GM15510 (cell line): Measurements from ENCODE around the gene TMEM272.

Experiments used
- POLR2A ChIP-seq: IDR thresholded peaks from 3 replicates; pipeline ENCODE4 v1.6.1; 2011; ENCODE audit warnings: borderline replicate concordance; ENCODE audit not compliant: insufficient read length; ENCODE audit errors: extremely low read depth

The TMEM272 gene

DNA sequence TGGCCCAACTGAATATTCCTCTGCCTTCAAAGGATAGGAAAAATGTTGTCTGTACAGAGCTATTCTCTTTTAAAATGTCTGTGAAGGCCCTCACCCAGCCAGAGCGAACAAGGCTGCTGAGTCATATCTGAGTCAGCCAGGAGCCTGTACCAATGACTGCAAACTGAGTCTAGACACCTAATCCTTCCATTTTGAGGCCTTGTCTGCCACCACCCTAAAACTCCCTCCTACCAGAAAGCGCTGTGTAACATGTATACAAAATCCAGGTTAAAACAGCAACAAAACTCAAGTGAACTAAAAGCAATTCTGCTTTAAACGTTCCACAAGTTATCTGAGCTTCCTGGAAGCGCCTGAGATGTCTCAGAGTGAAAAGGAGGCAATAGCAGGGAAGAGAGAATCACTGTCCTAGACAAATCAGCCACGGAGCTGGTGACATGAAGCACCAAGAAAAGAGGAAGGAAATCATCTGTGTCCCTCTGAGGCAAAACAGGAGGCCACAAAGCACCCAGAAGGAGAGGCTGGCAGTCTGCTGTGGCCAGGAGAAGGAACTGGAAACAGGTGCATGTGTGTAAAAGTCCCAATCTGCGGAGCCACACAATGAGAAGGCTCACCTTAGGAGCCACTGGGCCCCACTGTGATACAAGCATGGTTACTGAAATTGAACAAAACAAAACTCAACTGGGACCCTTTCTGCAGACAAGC is 51.3 kb downstream of the TMEM272 start:
- TF ChIP-seq POLR2A = no peak

- TF ChIP-seq POLR2A = no peak
These were observed 58.3 kb downstream of the TMEM272 start for GRCh38 chr13:51786425-51787265.

DNA sequence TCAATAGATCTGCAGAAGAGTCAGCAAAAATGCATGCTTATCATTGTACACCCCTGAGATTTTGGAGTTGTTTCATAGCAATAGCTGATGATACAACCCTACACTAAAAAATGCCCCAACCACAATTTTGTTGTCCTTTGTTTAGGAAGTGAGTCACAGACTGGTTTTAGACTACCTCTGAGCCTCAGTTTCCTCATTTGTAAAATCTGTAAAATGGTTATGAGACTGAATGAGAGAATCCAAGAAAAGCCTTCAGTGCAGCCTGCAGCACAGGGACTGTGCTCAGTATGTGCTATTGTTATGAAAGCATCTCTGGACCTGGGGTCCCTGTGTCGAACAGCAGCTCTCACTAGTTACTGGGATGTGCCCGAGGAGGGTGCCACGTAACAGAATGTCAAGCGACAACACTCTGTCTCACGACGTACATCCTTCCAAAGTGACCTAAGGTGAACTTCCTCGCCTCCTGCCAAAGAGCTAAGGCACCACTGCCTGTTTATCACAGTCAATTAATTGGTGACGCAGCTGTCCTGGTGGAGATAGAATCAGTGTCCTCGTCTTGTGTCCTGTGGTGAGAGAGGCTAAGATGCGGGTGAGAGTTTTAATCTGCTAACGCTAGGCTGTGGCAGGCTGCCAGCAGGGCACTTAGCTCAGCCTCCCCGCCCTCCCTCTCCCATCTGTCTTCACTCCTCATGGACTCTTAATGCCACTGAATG is 59.1 kb downstream of the TMEM272 start:
- TF ChIP-seq POLR2A = no peak

GRCh38 chr13:51784097-51784496 is 60.9 kb downstream of the TMEM272 start:
- no peak for TF ChIP-seq POLR2A

- TF ChIP-seq POLR2A = no peak
These were observed 61.4 kb downstream of the TMEM272 start for GRCh38 chr13:51783428-51784094.

- TF ChIP-seq POLR2A = no peak
These were observed 62.8 kb downstream of the TMEM272 start for GRCh38 chr13:51782026-51782710.

- no peak for TF ChIP-seq POLR2A
These were observed 63.5 kb downstream of the TMEM272 start for GRCh38 chr13:51781246-51782022.

DNA sequence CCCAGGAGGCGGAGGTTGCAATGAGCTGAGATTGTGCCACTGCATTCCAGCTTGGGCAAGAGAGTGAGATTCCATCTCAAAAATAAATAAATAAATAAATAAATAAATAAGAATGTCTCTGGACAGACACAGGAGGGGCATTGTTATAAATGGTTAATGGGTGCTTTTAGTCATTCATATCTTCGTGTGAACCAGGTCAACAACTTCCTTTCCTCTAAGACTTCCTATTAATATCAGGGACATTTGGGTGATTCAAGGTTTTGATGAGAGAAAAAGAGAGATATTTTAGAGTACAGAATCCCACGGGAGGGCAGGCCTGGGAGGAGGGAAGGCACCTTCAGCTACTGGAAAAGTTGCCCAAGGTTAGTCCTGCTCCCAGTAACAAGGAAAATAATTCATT is 64.9 kb downstream of the TMEM272 start:
- no peak for TF ChIP-seq POLR2A

DNA sequence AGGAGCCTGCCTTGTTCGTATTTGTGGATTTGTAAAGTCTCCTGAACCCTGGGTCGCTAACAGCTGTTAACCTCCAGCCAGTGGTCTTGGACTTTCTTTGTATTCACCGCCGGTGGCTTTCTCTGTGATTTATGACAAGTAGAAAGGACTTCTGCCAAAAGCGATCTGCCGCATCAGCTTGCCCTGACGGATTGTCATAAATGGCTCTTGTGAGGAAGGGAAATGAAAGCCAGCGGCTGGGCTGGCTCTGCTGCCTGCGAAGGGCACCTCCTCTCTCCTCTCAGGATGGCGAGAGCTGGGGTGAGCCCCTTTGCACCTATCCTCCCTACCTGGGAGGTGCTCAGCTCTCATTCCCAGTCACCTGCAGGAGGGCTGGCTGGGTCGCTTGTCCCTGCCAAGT is 66.6 kb downstream of the TMEM272 start:
- no peak for TF ChIP-seq POLR2A

DNA sequence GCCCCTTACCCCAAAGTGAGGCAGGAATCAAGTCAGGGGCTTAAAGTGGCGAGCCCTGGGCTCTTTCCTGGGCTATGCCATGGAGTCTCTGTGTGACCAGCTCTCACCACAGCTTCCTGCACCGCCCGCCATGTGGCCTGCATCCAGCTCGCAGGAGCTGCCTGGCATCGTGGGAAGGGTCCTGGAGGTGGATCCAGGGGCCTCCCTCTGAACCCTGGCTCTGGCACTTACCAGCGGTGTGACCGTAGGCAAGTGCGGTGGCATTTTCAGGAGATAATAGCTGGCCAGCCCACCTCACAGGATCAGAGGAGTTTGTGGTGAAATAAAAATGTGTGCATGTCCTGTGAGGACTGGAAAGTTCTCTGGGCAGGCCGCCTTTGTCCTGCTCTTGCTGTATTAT is 67.1 kb downstream of the TMEM272 start:
- TF ChIP-seq POLR2A = no peak

- no peak for TF ChIP-seq POLR2A
These were observed 68.8 kb downstream of the TMEM272 start for GRCh38 chr13:51776179-51776578.

DNA sequence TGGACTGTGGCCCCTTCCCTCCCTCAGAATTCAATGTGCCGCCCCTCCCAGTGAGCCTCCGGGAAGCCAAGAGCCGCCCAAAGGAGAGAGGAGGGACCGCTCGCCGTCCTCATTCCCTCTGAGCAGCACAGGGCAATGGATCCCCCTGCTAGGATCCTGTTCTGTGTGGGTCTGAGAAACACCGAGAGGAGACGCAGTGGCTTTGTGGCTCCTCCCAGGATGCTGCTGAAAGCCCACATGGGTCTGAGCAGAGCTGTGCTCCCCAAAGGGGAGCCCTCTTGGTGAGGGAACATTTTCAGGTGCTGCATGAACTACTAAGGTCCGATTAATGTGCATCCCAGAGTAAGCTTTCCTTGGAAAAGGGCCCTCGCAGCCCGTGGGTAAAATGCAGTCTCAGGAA is 71.5 kb downstream of the TMEM272 start:
- TF ChIP-seq POLR2A = no peak

GRCh38 chr13:51772781-51773180 is 72.2 kb downstream of the TMEM272 start:
- TF ChIP-seq POLR2A = no peak

DNA sequence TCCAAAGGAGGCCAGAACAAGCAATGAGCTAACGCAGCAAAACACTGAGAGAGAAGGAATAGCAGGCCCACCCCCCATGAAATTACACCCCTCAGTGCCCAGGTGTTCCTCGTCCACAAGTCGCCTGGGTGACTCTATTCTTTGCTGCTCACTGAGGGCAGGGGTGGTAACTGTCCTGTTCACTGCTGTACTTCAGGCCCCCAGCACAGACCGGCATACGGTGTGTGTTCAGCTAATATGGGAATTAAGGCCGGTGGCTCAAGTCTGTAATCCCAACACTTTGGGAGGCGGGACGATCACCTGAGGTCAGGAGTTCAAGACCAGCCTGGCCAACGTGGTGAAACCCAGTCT is 72.9 kb downstream of the TMEM272 start:
- no peak for TF ChIP-seq POLR2A
